Tibial nerve (tissue), 3 donors: ENCODE results near the gene CPNE6.

Experiments used
- CTCF ChIP-seq, 5 experiments: fragments of 200-600 bp in 3 of 5; fragments of 450-650 bp in 2 of 5; sonication (generic) in 3 of 5; IDR thresholded peaks; one replicate each; pipeline ENCODE4 v1.5.1; 2016 to 2019; ENCODE audit warnings: antibody characterized with exemption in 5 of 5, mild to moderate bottlenecking in 3 of 5, moderate library complexity in 2 of 5
- POLR2A ChIP-seq, 2 donors: fragments of 450-650 bp; IDR thresholded peaks; one replicate each; pipeline ENCODE4 v1.6.1; 2017; ENCODE audit warnings: antibody characterized with exemption in 2 of 2, mild to moderate bottlenecking in 2 of 2, moderate library complexity in 2 of 2

GRCh38 chr14:24096545-24097181 is 25.3 kb downstream of the CPNE6 start:
- TF ChIP-seq CTCF (IDR thresholded peaks at IDR 0.05) (no peak), POLR2A (IDR thresholded peaks at IDR 0.05) (no peak)
